ENCODE data around the gene CCDC167.

- TF ChIP-seq POLR2A (IDR thresholded peaks at IDR 0.05) (no peak), POLR2AphosphoS5 (IDR thresholded peaks at IDR 0.05) (no peak), CTCF (IDR thresholded peaks at IDR 0.05 in 8 of 11, conservative IDR thresholded peaks at IDR 0.05 in 3 of 11) (no peak)
These were observed 2.5 kb downstream of the CCDC167 start for GRCh38 chr6:37496951-37497885.
